HEK293T (cell line): ENCODE measurements around the gene BRF1.
"Not testable (repeated sequence)": the region's sequence is repeated elsewhere in the genome, so short reads cannot be mapped to it uniquely, and the experiment has no call there.

Experiments
- CTCF ChIA-PET: fragments of 350-600 bp; formaldehyde crosslinking; extraction: SDS; loops from one replicate; lab custom pipeline; 2021; ENCODE audit warnings: antibody characterized with exemption, inconsistent platforms; lab: Yijun Ruan, JAX
- POLR2A ChIA-PET: fragments of 350-600 bp; formaldehyde crosslinking; extraction: SDS; loops from one replicate; lab custom pipeline; 2020; ENCODE audit warnings: antibody characterized with exemption, inconsistent platforms; lab: Yijun Ruan, JAX
- DNase-seq: peaks from one replicate; pipeline ENCODE4 v3.0.0; 2012; ENCODE audit warnings: mixed read lengths; ENCODE audit errors: extremely low spot score
- ARNT ChIP-seq: fragments of 450-650 bp; IDR thresholded peaks from 2 replicates; pipeline ENCODE4 v1.6.1; 2017; ENCODE audit warnings: mild to moderate bottlenecking
- BHLHE40 ChIP-seq: fragments of 450-650 bp; IDR thresholded peaks from 2 replicates; pipeline ENCODE4 v1.6.1; 2016; ENCODE audit warnings: mild to moderate bottlenecking, moderate library complexity, borderline replicate concordance
- CTBP1 ChIP-seq: fragments of 450-650 bp; IDR thresholded peaks from 2 replicates; pipeline ENCODE4 v1.6.1; 2016; ENCODE audit warnings: borderline replicate concordance
- ELF4 ChIP-seq: fragments of 450-650 bp; IDR thresholded peaks from 2 replicates; pipeline ENCODE4 v1.6.1; 2017; ENCODE audit warnings: antibody characterized with exemption
- FOXA1 ChIP-seq: fragments of 450-650 bp; IDR thresholded peaks from 2 replicates; pipeline ENCODE4 v1.6.1; 2016; ENCODE audit warnings: mild to moderate bottlenecking
- FOXK2 ChIP-seq: fragments of 450-650 bp; IDR thresholded peaks from 2 replicates; pipeline ENCODE4 v1.6.1; 2016; ENCODE audit warnings: mild to moderate bottlenecking
- FOXM1 ChIP-seq: fragments of 450-650 bp; IDR thresholded peaks from 2 replicates; pipeline ENCODE4 v1.6.1; 2017; ENCODE audit warnings: mild to moderate bottlenecking, borderline replicate concordance
- HDGF ChIP-seq: fragments of 450-650 bp; IDR thresholded peaks from 2 replicates; pipeline ENCODE4 v1.6.1; 2017; ENCODE audit warnings: antibody characterized with exemption, borderline replicate concordance
- L3MBTL2 ChIP-seq: fragments of 450-650 bp; conservative IDR thresholded peaks from 2 replicates; pipeline ENCODE4 v1.6.1; 2016; ENCODE audit warnings: mild to moderate bottlenecking
- LEF1 ChIP-seq: fragments of 450-650 bp; IDR thresholded peaks from 2 replicates; pipeline ENCODE4 v1.6.1; 2017; ENCODE audit warnings: mild to moderate bottlenecking, borderline replicate concordance
- NFRKB ChIP-seq: fragments of 450-650 bp; IDR thresholded peaks from 2 replicates; pipeline ENCODE4 v1.6.1; 2016; ENCODE audit warnings: mild to moderate bottlenecking, moderate library complexity
- SP1 ChIP-seq: fragments of 450-650 bp; IDR thresholded peaks from 2 replicates; pipeline ENCODE4 v1.6.1; 2017
- SUZ12 ChIP-seq: fragments of 450-650 bp; IDR thresholded peaks from 2 replicates; pipeline ENCODE4 v1.6.1; 2016; ENCODE audit warnings: mild to moderate bottlenecking
- TARDBP ChIP-seq: fragments of 450-650 bp; IDR thresholded peaks from 2 replicates; pipeline ENCODE4 v1.6.1; 2016
- ZNF384 ChIP-seq: fragments of 450-650 bp; IDR thresholded peaks from 2 replicates; pipeline ENCODE4 v1.6.1; 2016
- TF ChIP-seq, protein P1 (sequence below): fragments of 450-650 bp; IDR thresholded peaks from 2 replicates; pipeline ENCODE4 v1.6.1; 2016

BRF1 gene

DNA sequence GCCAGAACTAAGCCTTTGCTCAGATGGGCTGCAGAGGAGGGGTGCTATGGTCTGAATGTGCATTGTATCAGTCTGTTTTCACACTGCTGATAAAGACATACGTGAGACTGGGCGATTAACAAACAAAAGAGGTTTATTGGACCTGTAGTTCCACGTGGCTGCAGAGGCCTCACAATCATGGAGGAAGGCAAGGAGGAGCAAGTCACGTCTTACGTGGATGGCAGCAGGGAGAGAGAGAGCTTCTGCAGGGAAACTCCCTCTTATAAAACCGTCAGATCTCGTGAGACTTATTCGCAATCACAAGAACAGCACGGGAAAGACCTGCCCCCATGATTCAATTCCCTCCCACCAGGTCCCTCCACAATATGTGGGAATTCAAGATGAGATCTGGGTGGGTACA, 3.8 kb upstream of the BRF1 start:
- TF ChIP-seq LEF1 (no peak), ARNT (no peak), BHLHE40 (no peak), HDGF (no peak), ELF4 (no peak)
- TF ChIP-seq, protein P1, sequence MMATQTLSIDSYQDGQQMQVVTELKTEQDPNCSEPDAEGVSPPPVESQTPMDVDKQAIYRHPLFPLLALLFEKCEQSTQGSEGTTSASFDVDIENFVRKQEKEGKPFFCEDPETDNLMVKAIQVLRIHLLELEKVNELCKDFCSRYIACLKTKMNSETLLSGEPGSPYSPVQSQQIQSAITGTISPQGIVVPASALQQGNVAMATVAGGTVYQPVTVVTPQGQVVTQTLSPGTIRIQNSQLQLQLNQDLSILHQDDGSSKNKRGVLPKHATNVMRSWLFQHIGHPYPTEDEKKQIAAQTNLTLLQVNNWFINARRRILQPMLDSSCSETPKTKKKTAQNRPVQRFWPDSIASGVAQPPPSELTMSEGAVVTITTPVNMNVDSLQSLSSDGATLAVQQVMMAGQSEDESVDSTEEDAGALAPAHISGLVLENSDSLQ: no peak
- POLR2A ChIA-PET: no interaction called here
- DNase-seq: no peak
- CTCF ChIA-PET: interaction anchor here (0.9 kb wide), 1 partner anchor 136 kb away, joined by 3 read pairs; the partner anchor contains the start of gene JAG2

DNA sequence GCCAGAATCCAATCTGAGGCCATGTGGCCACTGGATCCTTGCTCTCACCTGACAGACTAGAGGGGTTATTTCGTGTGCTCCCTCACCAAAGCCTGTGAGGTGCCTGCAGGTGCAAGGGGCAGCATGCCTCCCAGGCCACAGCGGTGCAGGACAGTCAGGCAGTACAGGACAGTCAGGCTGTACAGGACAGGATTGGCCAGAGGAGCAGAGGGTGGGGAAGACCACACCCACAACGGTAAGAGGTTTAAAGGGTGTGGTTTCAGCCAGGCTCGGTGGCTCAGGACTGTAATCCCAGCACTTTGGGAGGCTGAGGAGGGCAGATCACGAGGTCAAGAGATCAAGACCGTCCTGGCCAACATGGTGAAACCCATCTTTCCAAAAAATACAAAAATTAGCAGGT, 3.1 kb upstream of the BRF1 start:
- TF ChIP-seq FOXA1 (no peak), SP1 (no peak), L3MBTL2 (no peak), ZNF384 (no peak), NFRKB (no peak), BHLHE40 (no peak), FOXK2 (no peak), FOXM1 (no peak), CTBP1 (no peak), SUZ12 (no peak), ARNT (no peak), TARDBP (no peak)
- POLR2A ChIA-PET: interaction anchor here (1.4 kb wide), 1 partner anchor 11 kb away, joined by 6 read pairs; the partner anchor contains the start of gene PACS2
- no peak for DNase-seq
- CTCF ChIA-PET: no interaction called here

- TF ChIP-seq ZNF384: peak; percentile 61
- CTCF ChIA-PET: interaction anchor here (1.1 kb wide), 1 partner anchor 10 kb away, joined by 4 read pairs; no protein-coding TSS in a partner anchor
- not testable (repeated sequence) for DNase-seq
- POLR2A ChIA-PET: interaction anchor here (2.0 to 2.6 kb wide), 2 partner anchors 10 to 13 kb away, joined by 6 to 37 read pairs; partner anchors contain the start of gene PACS2
Observed at GRCh38 chr14:105301915-105302249, 1.1 kb upstream of the BRF1 start.

DNA sequence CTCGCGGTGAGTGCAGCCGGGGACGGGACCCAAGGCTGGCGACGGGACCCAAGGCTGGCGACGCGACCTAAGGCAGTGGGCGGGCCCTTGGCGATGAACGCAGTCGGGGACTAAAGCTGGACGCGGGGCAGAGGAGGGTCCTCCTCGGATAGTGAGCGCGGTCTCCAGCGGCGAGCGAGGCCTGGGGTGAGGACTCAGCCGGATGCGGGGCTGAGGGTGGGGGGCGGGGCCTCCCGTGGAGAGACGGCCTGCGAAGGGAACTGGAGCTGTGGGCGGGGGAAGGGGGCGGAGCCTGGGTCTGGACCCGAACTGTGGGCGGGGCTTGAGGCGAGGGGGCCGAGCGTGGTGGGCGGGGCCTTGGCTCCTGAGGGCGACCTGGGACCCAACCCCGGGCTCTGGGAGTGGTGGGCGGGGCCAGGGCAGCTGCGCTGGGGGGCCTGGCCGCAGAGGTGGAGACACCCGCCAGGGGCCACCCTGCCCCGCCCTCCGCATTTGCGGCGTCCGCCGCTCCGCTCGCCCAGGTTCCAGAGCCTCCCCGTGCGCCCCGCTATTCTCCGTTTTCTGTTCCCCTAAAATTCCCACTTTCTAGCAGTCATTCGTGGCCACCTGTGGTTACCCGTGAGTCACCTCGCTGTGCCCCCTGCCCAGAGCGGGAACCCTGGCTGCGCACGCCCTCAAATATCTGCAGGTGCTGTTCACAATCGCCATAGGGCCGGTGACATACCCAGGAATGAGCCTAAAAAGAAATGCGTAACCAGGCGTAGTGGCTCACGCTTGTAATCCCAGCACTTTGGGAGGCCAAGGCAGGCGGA, 508 bp upstream of the BRF1 start:
- CTCF ChIA-PET: interaction anchor here (0.8 to 1.5 kb wide), 5 partner anchors 9 to 185 kb away, joined by 3 to 5 read pairs (median 3); no protein-coding TSS in a partner anchor
- no peak for TF ChIP-seq FOXK2
- TF ChIP-seq, protein P1: no peak
- peak; percentile 80 for TF ChIP-seq L3MBTL2
- TF ChIP-seq FOXA1: no peak
- POLR2A ChIA-PET: interaction anchor here (0.5 to 2.6 kb wide), 15 partner anchors 9 to 133 kb away, joined by 3 to 37 read pairs (median 3); partner anchors contain the start of genes BTBD6, JAG2 and PACS2
- DNase-seq: peak; percentile 99

GRCh38 chr14:105299654-105300541, 903 bp downstream of the BRF1 start:
- ChIA-PET CTCF (interaction anchor here (1.5 kb wide), 1 partner anchor 52 kb away, joined by 5 read pairs; no protein-coding TSS in a partner anchor), POLR2A (interaction anchor here (1.5 to 2.6 kb wide), 5 partner anchors 8 to 43 kb away, joined by 4 to 37 read pairs (median 5); partner anchors contain the start of gene PACS2)
- DNase-seq: no peak
- peak; percentile 56; the same call in 1 of the 2 replicates for TF ChIP-seq TARDBP
- no peak for TF ChIP-seq BHLHE40

DNA sequence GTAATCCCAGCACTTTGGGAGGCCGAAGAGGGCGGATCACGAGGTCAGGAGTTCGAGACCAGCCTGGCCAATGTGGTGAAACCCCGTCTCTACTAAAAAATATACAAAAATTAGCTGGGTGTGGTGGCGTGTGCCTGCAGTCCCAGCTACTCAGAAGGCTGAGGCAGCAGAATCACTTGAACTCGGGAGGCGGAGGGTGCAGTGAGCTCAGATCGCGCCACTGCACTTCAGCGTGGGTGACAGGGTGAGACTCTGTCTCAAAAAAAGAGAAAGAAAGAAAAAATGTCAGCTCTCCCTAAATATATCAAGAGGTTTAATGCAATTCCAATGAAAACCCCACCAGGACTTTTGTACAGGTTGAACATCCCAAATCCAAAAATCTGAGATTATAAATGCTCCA, 3.5 kb downstream of the BRF1 start:
- DNase-seq, CTCF ChIA-PET, POLR2A ChIA-PET: not testable (repeated sequence)

DNA sequence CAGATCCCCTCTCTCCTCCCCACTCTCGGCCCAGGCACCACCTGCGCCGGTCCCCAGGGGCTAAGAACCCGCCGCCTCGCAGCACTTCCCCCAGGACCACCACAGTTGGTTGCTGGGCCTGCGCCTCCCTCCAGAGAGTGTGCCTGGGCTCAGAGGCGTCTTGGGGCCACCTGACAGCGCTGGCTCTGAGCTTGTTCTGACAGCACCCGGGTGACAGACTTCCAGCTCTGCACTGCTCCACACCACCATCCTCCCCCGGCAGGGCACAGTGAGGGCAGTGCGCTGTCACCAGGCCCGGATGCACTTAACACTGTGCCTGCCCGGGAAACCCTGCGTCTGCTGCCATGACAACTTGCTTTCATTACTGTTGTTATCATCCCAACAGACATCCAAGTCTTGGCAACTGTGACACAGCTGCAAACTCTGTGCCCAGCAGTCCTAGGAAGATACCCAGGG, 6.6 kb downstream of the BRF1 start:
- CTCF ChIA-PET: interaction anchor here (0.6 kb wide), 1 partner anchor 208 kb away, joined by 3 read pairs; no protein-coding TSS in a partner anchor
- DNase-seq: no peak
- POLR2A ChIA-PET: no interaction called here
- TF ChIP-seq ZNF384 (no peak), ELF4 (no peak), L3MBTL2 (no peak), ARNT (no peak), FOXK2 (no peak), CTBP1 (no peak), LEF1 (no peak), TARDBP (no peak), SUZ12 (no peak), HDGF (no peak), SP1 (no peak), BHLHE40 (no peak), NFRKB (no peak), FOXM1 (no peak), FOXA1 (no peak)
- TF ChIP-seq, protein P1: no peak
